ENCODE data around the gene RSU1.

The RSU1 gene

GRCh38 chr10:16780338-16780880 is 36.8 kb downstream of the RSU1 start:
- ATAC-seq (ENCODE audit: insufficient read depth, low read depth) (no peak), DNase-seq (no peak)
- H3K4me2 ChIP-seq (ENCODE audit: insufficient read depth, low read length), result no peak overlapping the region
- H3K9ac ChIP-seq (ENCODE audit: low read depth, low read length), result no peak overlapping the region
- no peak overlapping the region for H3K4me3 ChIP-seq (ENCODE audit: low read depth in 1 of 2, low read length in 2 of 2)
- TF ChIP-seq EZH2 (IDR thresholded peaks at IDR 0.05; ENCODE audit: borderline replicate concordance, low read depth, low read length, severe bottlenecking) (no peak), CTCF (IDR thresholded peaks at IDR 0.05; ENCODE audit: borderline replicate concordance, extremely low read depth, low read length, poor library complexity, severe bottlenecking) (no peak)
- H3K27me3 ChIP-seq (ENCODE audit: insufficient read depth, low read length, poor library complexity), result no peaks in the 10 kb centered on the region
- H3K36me3 ChIP-seq (ENCODE audit: insufficient read depth, low read length), result no peaks in the 10 kb centered on the region
- no peaks in the 10 kb centered on the region for H3K4me1 ChIP-seq (ENCODE audit: insufficient read depth, low read length)
- H2AFZ ChIP-seq (ENCODE audit: low read depth, low read length), result no peak overlapping the region
- no peaks in the 10 kb centered on the region for H4K20me1 ChIP-seq (ENCODE audit: insufficient read depth, low read length)
- no peaks in the 10 kb centered on the region for H3K79me2 ChIP-seq (ENCODE audit: insufficient read depth, low read length)
- H3K27ac ChIP-seq (ENCODE audit: low read length), result no peak overlapping the region
- no peaks in the 10 kb centered on the region for H3K9me3 ChIP-seq (ENCODE audit: insufficient read depth, low read length, severe bottlenecking)

- Histone ChIP-seq H3K27me3 (ENCODE audit: insufficient read depth, low read length, poor library complexity) (no peaks in the 10 kb centered on the region), H3K4me2 (ENCODE audit: insufficient read depth, low read length) (no peak overlapping the region), H3K4me1 (ENCODE audit: insufficient read depth, low read length) (no peaks in the 10 kb centered on the region), H3K27ac (ENCODE audit: low read length) (no peak overlapping the region), H4K20me1 (ENCODE audit: insufficient read depth, low read length) (no peaks in the 10 kb centered on the region), H3K9ac (ENCODE audit: low read depth, low read length) (no peak overlapping the region), H2AFZ (ENCODE audit: low read depth, low read length) (no peak overlapping the region), H3K36me3 (ENCODE audit: insufficient read depth, low read length) (no peaks in the 10 kb centered on the region), H3K4me3 (ENCODE audit: low read depth in 1 of 2, low read length in 2 of 2) (no peak overlapping the region), H3K9me3 (ENCODE audit: insufficient read depth, low read length, severe bottlenecking) (no peaks in the 10 kb centered on the region), H3K79me2 (ENCODE audit: insufficient read depth, low read length) (no peaks in the 10 kb centered on the region)
- no peak for DNase-seq
- ATAC-seq (ENCODE audit: insufficient read depth, low read depth), result no peak
- TF ChIP-seq EZH2 (IDR thresholded peaks at IDR 0.05; ENCODE audit: borderline replicate concordance, low read depth, low read length, severe bottlenecking) (no peak), CTCF (IDR thresholded peaks at IDR 0.05; ENCODE audit: borderline replicate concordance, extremely low read depth, low read length, poor library complexity, severe bottlenecking) (no peak)
These were observed 37.8 kb downstream of the RSU1 start for GRCh38 chr10:16779384-16779915.

- Histone ChIP-seq H3K9ac (ENCODE audit: low read depth, low read length) (no peak overlapping the region), H3K36me3 (ENCODE audit: insufficient read depth, low read length) (no peaks in the 10 kb centered on the region), H3K4me3 (ENCODE audit: low read depth in 1 of 2, low read length in 2 of 2) (no peak overlapping the region), H3K27me3 (ENCODE audit: insufficient read depth, low read length, poor library complexity) (no peaks in the 10 kb centered on the region), H2AFZ (ENCODE audit: low read depth, low read length) (no peak overlapping the region), H3K4me2 (ENCODE audit: insufficient read depth, low read length) (no peak overlapping the region), H3K27ac (ENCODE audit: low read length) (no peak overlapping the region), H3K79me2 (ENCODE audit: insufficient read depth, low read length) (no peaks in the 10 kb centered on the region), H4K20me1 (ENCODE audit: insufficient read depth, low read length) (no peaks in the 10 kb centered on the region), H3K9me3 (ENCODE audit: insufficient read depth, low read length, severe bottlenecking) (no peaks in the 10 kb centered on the region), H3K4me1 (ENCODE audit: insufficient read depth, low read length) (no peaks in the 10 kb centered on the region)
- peak; percentile 10 for DNase-seq
- peak; percentile 48; the same call in 2 of the 3 replicates for ATAC-seq (ENCODE audit: insufficient read depth, low read depth)
- TF ChIP-seq CTCF (IDR thresholded peaks at IDR 0.05; ENCODE audit: borderline replicate concordance, extremely low read depth, low read length, poor library complexity, severe bottlenecking), result peak; percentile 79
- TF ChIP-seq EZH2 (IDR thresholded peaks at IDR 0.05; ENCODE audit: borderline replicate concordance, low read depth, low read length, severe bottlenecking), result no peak
These were observed 39.5 kb downstream of the RSU1 start for GRCh38 chr10:16777473-16778370.
